ENCODE data around the gene LINGO3. TPM values are rescaled to one million over a fixed set of nuclear protein-coding genes. Genes with fewer than 3 reads are reported as not detected.

The LINGO3 gene
- polyA plus RNA-seq, 1 donor = not detected

DNA sequence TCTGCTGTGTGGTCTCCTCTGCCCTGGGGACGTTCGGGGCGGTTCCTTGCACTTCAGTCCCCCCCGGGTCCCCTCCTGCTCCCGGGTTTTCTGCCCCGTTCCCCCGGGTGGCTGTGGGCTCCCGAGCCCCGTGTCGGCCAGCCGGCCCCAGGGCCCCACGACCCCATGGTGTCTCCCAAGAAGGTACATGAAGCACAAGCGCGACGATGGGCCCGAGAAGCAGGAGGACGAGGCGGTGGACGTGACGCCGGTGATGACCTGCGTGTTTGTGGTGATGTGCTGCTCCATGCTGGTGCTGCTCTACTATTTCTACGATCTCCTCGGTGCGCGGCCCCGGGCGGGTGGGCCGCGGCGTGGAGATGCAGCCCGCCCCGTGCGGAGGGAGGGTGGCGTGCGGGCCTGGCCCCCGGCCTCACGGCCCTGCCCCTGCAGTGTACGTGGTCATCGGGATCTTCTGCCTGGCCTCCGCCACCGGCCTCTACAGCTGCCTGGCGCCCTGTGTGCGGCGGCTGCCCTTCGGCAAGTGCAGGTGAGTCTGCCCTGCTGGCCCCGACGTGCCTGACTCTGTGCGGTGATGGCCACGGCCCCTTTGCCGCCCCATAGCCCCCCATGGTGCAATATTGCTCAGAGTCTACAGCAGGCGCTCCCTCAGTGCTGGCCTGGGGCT lies 31.8 kb upstream of the LINGO3 start:
- DNase-seq = no peak

DNA sequence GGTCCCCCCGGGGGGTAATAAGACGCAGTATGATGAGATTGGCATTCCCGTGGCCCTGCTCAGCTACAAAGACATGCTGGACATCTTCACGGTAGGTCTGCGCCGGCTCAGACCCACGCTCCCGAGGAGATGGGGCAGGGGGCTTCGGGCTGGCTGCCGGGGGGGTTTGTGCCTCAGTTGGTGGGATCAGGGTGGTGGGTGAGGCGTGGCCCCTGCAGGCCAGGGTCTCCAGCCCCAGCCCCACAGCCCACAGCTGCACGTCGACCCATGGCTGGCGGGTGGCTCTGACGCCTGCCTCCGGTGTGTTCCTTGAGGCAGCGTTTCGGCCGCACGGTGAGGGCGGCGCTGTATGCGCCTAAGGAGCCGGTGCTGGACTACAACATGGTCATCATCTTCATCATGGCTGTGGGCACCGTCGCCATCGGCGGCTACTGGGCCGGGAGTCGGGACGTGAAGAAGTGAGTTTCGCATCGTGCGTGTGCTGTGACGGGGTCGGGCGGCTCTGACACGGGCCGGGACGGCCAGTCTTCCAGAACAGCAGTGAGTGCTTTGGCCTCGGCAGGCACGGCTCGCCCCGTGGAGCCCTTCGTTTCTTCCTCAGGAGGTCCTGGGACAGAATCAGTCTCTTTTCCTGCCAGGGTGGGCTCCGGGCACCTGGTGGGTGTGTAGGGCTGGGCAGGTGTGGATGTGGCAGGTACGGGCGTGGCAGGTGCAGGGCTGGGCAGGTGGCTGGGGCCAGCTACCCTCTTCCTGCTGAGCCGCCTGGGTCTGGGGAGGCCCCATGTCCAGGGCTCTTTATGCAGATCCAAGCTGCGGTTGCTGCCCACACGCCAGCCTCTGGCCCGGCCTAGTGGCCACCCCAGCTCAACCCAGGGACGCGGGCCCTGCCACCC lies 31.0 kb upstream of the LINGO3 start:
- DNase-seq = no peak

DNA sequence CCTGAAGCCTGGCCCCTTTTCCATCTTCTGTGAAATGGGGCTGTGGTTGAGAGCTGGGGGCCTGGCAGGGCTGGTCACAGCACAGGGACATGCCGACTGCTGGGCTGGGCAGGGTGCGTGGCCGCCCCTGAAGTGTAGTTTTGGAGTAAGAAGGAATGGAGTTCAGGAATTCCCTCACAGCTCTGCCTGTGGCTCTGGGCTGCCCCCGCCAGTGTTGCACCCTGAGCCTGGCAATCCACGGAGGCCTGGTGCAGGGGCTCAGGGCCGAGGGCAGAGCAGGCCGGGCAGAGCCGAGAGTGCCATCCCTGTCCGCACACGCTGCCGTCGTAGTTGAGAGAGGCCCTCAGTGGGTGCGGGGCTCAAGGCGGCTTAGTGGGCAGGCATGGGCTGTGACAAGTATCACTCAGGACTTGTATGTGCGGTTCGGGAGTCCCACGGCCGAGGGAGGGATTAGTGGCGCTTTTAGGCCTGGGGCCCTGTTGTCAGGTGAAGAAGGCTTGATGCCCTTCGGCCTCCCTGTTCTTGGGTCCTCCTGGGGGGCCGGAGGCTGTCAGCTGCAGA lies 30.2 kb upstream of the LINGO3 start:
- no peak for DNase-seq

DNA sequence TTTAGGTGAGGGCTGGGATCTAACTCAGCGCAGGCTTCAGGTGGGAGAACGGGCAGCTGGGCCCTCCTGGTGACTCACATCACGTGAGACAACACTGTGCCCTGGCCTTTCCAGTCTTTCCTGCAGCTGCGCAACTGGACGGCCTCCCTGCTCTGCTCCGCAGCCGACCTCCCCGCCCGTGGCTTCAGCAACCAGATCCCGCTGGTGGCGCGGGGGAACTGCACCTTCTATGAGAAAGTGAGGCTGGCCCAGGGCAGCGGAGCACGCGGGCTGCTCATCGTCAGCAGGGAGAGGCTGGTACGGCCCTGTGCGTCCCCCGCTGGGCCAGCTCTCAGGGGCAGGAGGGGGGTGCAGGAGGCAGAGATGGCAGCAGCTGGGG lies 29.4 kb upstream of the LINGO3 start:
- DNase-seq = peak; percentile 82

DNA sequence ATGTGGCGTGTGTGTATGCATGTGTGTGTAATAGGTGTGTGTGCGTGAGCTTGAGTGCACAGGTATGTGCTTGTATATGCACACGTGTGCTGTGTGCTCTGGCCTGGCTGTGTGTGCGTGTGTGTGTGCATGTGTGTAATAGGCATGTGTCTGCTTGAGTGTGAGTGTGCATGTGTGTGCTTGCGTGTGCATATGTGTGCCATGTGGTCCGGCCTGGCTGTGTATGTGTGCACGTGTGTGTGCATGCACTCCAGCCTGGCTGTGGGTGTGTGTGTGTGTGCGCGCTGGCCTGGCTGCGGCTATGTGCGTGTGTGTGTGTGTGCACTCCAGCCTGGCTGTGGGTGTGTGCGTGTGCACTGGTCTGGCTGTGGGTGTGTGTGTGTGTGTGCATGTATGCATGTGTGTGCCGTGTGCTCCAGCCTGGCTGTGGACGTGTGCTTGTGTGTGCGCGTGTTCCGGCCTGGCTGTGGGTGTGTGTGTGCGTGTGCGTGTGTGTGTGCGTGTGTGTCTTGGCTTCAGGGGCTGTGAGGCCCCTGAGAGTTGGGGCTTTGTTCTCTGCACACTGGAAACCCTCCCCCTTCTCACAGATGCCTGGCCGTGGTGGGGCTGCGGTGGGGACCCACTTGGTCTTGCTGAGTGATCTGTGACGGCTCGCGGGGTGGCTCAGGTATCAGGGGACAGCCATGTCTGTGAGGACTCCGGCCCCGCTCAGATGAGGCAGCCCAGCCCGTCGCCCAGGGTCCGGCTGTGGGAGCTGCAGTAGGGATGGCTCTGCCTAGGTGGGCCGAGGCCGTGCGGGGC lies 28.8 kb upstream of the LINGO3 start:
- DNase-seq = no peak

DNA sequence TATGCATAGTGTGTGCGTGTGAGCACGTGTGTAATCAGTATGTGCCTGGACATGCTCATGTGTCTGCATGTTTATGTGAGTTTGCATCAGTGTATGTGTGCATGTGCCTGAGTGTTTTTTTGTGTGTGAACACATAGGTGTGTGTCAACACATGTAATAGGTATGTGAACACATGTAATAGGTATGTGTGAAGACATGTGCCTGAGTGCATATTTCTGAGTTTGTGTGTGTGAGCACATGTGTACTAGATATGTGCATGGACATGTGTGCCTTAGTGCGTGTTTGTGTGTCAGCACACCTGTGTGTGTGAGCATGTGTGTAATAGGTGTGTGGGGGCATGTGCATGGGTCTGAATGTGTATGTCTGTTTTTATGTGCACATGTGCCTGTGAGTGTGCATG lies 27.9 kb upstream of the LINGO3 start:
- DNase-seq = no peak

DNA sequence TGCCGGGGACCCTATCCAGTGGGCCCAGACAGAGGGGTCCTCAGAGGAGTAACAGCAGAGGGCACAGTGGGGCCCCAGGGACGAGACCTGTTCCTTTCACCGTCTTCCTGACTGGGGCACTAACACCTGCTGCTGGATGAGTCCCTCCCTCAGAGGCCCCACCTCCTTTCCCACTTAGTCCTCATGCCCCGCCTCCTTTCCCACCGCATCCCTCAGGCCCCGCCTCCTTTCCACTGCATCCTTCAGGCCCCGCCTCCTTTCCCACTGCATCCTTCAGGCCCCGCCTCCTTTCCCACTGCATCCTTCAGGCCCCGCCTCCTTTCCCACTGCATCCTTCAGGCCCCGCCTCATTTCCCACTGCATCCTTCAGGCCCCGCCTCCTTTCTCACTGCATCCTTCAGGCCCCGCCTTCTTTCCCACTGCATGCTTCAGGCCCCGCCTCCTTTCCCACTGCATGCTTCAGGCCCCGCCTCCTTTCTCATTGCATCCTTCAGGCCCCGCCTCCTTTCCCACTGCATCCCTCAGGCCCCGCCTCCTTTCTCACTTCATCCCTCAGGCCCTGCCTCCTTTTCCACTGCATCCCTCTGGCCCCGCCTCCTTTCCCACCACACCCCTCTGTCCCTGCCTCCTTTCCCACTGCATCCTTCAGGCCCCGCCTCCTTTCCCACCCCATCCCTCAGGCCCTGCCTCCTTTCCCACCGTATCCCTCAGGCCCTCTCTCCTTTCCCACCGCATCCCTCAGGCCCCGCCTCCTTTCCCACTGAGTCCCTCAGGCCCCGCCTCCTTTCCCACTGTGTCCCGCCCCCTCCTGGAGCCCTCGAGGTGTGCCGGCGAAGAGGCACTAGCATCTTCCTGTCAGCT lies 27.3 kb upstream of the LINGO3 start:
- DNase-seq = no peak

DNA sequence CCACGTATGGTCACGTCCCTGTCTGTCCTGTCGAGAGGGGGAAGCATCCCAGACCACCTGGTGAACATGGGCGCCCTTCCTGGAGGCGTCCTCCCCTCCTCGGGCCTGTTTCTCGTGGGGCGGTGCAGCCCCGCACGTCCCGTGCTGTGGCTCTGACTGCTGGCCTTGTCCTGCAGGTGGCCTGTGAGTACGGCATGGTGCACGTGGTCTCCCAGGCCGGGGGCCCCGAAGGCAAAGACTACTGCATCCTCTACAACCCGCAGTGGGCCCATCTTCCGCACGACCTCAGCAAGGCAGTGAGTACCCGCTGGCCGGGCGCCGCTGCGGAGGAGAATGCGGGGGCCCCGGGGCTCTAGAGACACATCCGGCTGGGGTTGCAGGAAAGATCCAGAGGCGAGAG lies 26.5 kb upstream of the LINGO3 start:
- DNase-seq = no peak

DNA sequence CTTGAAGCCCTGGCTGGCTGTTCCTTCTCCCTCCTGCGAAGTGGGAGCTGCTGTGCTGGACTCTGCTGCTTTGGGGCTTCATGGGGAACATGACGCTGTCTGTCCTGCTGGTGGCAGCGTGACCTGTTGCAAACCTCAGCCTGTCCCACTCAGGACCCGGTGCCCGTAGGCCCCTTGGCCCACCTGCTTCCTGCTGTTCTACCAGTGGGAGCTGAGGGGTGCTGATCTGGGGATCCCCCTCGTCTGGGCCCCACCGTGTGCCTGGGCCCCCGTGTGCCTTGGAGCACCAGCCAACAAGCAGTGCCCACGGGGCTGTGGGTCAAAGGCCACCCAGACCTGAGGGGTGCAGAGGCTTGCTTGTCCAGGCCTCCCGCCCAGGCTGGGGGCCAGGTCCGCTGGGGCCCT lies 25.9 kb upstream of the LINGO3 start:
- DNase-seq = no peak

DNA sequence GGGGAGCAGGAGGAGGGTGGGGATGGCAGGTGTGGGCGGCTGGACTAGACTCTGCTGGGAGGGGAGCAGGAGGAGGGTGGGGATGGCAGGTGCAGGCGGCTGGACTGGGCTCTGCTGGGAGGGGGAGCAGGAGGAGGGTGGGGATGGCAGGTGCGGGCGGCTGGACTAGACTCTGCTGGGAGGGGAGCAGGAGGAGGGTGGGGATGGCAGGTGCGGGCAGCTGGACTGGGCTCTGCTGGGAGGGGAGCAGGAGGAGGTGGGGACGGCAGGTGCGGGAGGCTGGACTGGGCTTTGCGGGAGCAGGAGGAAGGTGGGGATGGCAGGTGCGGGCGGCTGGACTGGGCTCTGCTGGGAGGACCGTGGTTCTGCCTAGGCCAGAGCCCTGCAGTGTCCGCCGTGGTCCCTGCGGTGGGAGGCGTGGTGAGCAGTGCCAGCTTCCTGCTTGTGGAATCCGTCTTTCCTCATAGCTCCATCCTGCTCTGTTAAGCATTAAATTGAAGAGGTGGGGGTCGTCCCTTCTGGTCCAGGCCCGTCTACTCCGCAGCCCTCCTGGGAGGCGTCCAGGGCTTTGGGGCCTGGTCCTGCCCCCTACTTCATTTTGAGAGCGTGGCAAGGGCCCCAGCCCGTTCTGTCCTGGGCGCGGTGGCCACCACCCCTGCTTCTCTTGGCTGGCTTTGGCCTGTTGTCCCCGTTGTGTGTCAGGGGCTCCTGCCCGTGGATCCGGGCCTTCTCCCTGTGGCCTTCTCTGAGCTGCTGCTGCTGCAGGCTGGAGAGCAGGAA lies 25.3 kb upstream of the LINGO3 start:
- no peak for DNase-seq

DNA sequence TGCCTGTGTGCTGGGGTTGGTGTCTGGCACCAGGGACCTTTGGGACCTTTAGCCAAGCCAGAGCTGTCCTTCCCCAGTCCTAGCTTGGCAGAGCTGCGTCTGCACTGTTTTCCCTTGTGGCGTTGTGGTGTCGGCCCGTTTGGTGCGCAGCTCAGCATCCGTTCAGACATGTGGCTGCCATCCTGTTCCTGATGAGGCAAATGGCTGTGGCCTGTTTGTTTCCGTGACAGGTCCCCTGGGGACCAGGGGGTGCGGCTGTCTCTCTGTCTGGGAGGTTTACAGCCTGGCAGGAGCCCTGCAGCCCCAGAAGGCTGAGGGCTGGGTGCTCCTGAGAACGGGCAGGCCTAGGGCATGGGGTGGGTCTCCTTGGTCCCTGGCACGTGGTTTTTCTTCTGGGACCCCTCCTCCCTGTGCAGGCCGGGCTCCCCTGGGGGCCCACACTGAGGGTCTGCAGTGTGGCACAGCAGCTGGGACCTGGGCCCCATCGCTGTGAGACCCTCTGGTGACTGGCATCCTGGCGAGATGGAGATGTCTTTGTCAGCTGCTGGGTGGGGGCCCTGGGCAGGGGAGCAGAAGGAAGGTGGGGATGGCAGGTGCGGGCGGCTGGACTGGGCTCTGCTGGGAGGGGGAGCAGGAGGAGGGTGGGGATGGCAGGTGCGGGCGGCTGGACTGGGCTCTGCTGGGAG lies 24.5 kb upstream of the LINGO3 start:
- DNase-seq = no peak

DNA sequence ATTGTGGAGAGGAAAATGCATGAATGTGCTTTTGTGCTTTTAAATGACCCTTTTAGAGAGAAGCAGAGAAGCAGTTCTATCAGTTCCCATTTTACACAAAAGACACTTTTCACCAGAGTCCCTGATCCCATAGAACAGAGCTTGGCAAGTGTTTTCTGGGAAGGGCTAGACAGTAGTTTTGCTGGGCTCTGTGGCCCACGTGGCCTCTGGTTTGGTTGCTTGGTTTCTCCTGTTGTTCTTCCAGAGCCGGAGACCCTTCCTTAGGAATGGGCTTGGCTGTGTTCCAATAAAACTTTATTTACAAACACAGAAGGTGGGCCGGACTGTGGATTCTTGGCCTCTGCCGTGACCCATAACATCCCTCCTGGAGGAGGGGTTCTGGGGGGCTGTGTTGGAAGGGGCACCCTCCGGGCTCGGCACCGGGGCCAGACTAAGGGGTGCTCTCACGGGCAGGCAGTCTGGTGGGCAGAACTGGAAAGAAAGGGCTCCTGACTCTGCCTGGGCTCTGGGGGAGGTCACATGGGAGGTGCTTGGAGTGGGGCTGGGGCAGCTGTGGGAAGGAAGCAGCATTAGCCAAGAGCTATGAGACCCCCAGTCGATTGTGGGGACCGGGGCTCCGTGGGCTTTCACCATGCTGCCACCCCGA lies 23.8 kb upstream of the LINGO3 start:
- no peak for DNase-seq

DNA sequence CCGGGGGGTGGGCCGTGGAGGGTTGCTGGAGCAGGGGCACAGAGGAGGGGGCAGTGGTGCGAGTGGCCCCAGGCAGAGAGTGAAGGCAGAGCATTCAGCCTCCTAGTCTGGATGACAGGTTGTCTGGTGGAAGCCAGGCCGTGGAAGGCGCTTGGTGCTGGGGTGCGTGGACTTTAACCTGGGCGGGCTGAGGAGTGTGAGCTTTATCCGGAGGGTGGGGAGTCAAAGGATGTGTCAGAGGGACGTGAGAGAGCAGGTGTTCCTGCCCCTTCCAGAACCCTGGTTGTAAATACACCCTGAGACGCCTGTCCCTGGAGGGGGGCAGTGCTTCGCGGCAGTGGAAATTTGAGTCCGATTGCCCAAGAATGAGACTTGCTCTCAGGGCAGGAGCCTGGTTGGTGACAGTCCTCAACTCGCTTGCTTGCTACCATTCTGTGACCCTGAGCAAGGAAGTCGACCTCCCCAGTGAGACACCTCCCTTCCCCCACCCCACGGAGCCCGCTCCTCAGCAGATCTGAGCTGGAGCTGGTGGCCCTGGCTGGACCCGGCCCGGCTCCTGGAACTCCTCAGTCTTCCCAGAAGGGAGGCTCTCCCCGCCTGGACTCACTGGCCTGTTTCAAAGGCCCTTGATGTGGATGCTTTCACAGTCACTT lies 22.8 kb upstream of the LINGO3 start:
- DNase-seq = no peak

DNA sequence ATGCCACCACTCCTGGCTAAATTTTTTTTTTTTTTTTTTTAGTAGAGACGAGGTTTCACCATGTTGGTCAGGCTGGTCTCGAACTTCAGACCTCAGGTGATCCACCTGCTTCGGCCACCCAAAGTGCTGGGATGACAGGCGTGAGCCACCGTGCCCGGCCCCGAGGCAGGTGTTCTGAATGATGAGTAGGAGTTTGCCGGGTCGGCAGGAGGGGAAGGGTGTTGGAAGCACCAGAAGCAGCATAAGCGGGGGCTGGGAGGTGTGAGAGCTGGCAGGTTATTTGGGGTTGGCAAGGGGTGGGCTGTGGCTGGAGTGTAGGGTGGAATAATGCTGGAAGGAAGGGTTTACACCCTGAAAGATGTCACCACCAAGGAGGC lies 22.3 kb upstream of the LINGO3 start:
- no peak for DNase-seq

DNA sequence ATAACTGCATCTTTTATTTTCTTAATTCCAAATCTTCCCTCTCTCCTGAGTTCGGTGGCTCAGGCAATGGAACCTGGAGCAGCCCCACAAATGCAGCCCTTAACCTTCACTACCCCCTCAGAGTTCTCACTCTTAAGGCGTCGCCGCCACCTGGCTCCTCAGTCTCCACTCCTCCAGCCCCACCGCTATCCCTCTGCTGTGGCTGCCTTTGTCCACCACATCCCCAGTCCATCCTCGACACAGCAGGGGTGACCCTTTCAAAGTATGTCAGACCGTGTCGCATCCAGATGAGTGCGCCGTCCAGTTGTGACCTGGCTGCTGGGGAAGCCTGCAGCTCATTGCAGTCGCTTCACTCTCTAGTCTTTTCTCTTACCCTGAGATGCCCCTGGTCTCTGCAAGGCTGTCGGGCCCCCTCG lies 21.6 kb upstream of the LINGO3 start:
- DNase-seq = no peak

DNA sequence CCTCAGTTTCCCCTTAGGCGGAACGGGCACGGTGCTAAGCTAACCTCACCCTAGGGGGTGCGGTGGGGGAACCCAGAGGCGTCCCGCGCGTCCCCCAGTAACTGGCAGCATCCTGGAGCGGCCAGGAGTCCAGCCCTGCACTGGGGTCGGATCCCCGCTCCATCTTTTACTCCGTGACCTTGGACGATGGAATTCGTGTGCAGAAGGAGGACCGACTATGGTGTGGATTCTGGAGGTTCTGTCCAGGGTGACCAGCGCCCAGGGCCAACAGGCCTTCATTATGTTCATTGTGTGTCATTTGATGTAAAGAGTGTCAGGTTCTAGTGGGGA lies 21.2 kb upstream of the LINGO3 start:
- DNase-seq = no peak

DNA sequence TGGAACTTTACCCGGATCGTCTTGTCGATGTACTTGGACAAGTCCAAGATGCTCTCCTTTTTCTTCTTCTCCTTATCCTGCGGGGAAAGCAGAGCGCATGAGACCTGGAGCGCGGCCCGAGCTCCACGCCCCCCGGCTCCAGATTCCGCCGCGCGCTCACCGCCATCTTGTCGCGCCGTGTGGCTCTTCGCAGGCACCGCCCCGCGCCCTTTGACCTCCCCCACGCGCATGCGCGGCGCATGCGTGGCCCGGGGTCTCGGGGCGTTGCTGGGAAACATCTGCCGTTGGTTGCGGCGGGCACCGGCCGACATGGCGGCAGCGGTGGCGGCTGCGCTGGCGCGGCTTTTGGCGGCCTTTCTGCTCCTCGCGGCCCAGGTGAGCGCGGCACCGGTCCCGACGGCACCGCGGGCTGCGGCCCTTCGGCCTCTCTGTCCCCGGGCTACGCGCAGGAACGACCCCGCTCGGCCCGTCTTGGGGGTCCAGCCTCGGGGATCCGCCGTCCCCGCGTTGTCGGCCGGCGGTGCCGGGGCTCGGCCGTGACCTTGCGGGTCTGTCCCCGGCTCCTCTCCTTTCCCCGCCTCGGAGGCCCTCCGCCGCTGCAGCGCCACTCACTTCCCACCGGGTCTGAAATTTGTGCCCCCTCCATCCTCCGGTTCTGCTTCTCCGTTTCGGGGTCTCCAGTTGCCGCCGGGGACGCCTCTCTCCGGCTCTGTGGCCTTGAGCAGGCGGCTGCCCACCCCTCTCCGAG lies 20.6 kb upstream of the LINGO3 start, which contains the start of the genes LSM7 and SPPL2B:
Gene LSM7 (minus strand): TSS at position 186 of the 748 bp plus-strand sequence. CDS start 20 bp downstream, at position 166.
Gene SPPL2B (plus strand): TSS at position 284 of the 748 bp plus-strand sequence. CDS start 26 bp downstream, at position 310.
- DNase-seq = peak; percentile 91

DNA sequence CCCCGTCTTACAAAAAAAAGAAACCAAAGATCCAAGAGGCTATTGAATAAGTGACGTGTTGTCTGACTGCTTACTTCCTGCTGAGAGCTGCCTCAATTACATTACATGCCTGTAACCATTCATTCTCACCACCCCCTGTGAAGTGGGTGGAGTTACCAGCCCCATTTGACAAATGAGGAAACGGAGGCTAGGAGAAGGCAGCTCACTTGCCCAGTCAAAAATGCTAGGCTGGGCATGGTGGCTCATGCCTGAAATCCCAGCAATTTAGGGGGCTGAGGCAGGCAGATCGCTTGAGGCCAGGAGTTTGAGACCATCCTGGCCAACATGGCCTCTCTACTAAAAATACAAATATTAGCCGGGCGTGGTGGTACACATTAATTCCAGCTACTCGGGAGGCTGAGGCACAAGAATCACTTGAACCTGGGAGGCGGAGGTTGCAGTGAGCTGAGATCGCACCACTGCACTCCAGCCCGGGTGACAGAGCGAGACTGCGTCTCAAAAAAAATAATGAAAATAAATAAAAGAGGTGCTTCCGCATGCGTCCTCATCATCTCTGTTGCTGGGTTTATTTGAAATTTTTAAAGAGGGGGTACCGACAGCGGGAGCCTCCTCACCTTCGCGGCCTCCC lies 19.9 kb upstream of the LINGO3 start:
- no peak for DNase-seq

Data from left kidney (tissue), 2 donors.